ENCODE results near the gene WBP2NL. TPM values are rescaled to one million over a fixed set of nuclear protein-coding genes. Genes with fewer than 3 reads are reported as not detected.

WBP2NL gene
- total RNA-seq, 1 donor = 0.72 TPM

DNA sequence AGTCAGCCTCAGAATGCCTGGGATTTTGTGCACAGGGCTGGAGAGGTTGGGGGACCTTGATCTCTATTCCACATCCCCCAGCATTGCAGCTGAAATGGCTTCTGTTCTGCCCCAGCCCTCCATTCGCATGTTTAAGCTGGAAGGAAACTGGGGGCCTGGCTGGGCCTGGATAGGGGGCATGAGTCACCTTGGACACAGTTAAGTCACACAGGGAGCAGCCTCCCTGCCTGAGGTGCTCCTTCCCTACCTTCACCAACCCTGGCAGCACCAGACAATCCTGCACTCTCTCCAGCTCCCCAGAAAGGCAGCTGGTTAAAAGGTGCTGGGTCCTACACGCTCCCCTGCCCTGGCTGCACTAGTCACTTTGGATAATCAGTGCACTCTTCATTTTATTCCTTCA lies 45.9 kb upstream of the WBP2NL start:
- Histone ChIP-seq H3K4me1 (ENCODE audit: insufficient read depth, low read length) (no peaks in the 10 kb centered on the region), H3K4me2 (ENCODE audit: insufficient read depth, low read length) (no peak overlapping the region), H3K36me3 (ENCODE audit: insufficient read depth, low read length) (no peaks in the 10 kb centered on the region), H3K4me3 (ENCODE audit: insufficient read depth, low read length) (no peak overlapping the region), H3K9me3 (ENCODE audit: low read depth, low read length) (no peaks in the 10 kb centered on the region), H3K79me2 (ENCODE audit: insufficient read depth, low read length) (no peaks in the 10 kb centered on the region), H4K20me1 (ENCODE audit: insufficient read depth, low read length) (no peaks in the 10 kb centered on the region), H3K27ac (ENCODE audit: low read depth, low read length) (no peak overlapping the region), H3K27me3 (ENCODE audit: insufficient read depth, low read length) (no peaks in the 10 kb centered on the region), H2AFZ (ENCODE audit: low read length) (no peak overlapping the region)
- no peak for TF ChIP-seq CTCF (IDR thresholded peaks at IDR 0.05; ENCODE audit: extremely low read depth, low read depth, low read length)
- DNase-seq (ENCODE audit: insufficient read length, low spot score, missing footprints) = no peak

DNA sequence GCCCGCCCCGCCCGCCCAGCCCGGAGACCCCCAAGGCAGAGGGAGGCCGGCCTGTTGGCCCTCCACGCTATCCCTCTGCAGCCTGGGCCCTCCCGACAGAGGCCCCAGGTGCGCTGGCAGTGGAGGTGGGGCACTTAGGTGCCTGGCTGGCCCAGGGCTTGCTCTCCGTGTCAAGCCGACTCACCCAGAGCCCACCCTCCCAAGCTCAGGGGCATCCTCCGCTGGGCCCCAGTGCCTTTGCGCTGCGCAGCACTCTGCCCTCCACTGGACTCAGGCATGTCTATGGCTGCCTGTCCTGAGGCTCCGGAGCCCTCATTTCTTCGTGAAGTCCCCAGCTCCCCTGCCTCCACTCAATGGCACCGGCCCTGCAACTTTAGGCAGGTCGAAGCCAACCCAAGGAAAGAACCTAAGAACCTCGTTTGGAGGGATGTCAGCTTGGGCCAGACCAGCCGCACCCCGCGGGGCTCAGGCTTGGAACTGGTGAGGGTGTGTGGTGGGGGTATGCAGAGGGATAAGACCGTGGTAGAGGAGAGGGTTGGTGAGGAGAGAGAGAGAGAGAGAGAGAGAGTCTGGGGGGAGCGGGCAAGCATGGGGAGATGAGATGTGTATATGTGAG lies 40.5 kb upstream of the WBP2NL start:
- H3K36me3 ChIP-seq (ENCODE audit: insufficient read depth, low read length) = no peaks in the 10 kb centered on the region
- no peaks in the 10 kb centered on the region for H3K4me1 ChIP-seq (ENCODE audit: insufficient read depth, low read length)
- no peaks in the 10 kb centered on the region for H4K20me1 ChIP-seq (ENCODE audit: insufficient read depth, low read length)
- H3K27me3 ChIP-seq (ENCODE audit: insufficient read depth, low read length) = no peaks in the 10 kb centered on the region
- H3K4me3 ChIP-seq (ENCODE audit: insufficient read depth, low read length) = no peak overlapping the region
- H3K27ac ChIP-seq (ENCODE audit: low read depth, low read length) = no peak overlapping the region
- peak; percentile 44 for DNase-seq (ENCODE audit: insufficient read length, low spot score, missing footprints)
- peak overlapping the region; percentile 80 for H2AFZ ChIP-seq (ENCODE audit: low read length)
- no peaks in the 10 kb centered on the region for H3K9me3 ChIP-seq (ENCODE audit: low read depth, low read length)
- no peaks in the 10 kb centered on the region for H3K79me2 ChIP-seq (ENCODE audit: insufficient read depth, low read length)
- TF ChIP-seq CTCF (IDR thresholded peaks at IDR 0.05; ENCODE audit: extremely low read depth, low read depth, low read length) = no peak
- peak overlapping the region; percentile 68 for H3K4me2 ChIP-seq (ENCODE audit: insufficient read depth, low read length)

DNA sequence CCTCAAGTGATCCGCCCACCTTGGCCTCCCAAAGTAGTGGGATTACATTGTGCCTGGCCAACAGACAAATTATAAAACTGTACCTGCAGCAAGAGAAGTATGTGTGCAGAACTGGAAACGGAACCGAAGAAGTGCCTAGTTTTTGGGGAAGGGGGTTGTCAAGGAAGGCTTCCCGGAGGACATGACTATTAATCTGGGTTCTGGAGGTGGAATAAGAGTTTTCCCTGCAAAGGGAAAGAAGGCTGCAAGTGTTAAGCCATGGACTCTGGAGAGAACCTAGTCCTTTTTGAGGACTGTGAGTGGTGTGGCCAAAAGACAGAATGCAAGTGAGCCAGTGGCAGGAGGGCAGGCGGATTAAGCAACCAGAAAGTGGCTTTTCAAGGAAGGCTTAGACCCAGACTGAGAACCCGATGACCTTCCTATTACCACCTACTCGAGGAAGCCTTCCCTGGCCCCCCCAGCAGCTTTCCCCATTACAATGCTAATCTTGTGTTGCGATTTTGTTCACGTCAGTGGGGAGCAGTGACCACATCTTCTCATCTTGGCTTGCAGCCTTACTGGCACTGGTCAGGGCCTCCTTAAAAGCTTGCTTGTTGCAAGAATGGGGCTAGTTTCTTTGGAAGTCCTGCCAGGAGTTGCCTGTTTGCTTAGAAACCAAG lies 35.0 kb upstream of the WBP2NL start:
- H3K27ac ChIP-seq (ENCODE audit: low read depth, low read length) = no peak overlapping the region
- no peaks in the 10 kb centered on the region for H3K36me3 ChIP-seq (ENCODE audit: insufficient read depth, low read length)
- H3K27me3 ChIP-seq (ENCODE audit: insufficient read depth, low read length) = no peaks in the 10 kb centered on the region
- no peaks in the 10 kb centered on the region for H4K20me1 ChIP-seq (ENCODE audit: insufficient read depth, low read length)
- no peak overlapping the region for H3K4me2 ChIP-seq (ENCODE audit: insufficient read depth, low read length)
- no peak for TF ChIP-seq CTCF (IDR thresholded peaks at IDR 0.05; ENCODE audit: extremely low read depth, low read depth, low read length)
- peak; percentile 64 for DNase-seq (ENCODE audit: insufficient read length, low spot score, missing footprints)
- no peak overlapping the region for H3K4me3 ChIP-seq (ENCODE audit: insufficient read depth, low read length)
- H3K9me3 ChIP-seq (ENCODE audit: low read depth, low read length) = no peaks in the 10 kb centered on the region
- no peaks in the 10 kb centered on the region for H3K4me1 ChIP-seq (ENCODE audit: insufficient read depth, low read length)
- H3K79me2 ChIP-seq (ENCODE audit: insufficient read depth, low read length) = no peaks in the 10 kb centered on the region
- no peak overlapping the region for H2AFZ ChIP-seq (ENCODE audit: low read length)

DNA sequence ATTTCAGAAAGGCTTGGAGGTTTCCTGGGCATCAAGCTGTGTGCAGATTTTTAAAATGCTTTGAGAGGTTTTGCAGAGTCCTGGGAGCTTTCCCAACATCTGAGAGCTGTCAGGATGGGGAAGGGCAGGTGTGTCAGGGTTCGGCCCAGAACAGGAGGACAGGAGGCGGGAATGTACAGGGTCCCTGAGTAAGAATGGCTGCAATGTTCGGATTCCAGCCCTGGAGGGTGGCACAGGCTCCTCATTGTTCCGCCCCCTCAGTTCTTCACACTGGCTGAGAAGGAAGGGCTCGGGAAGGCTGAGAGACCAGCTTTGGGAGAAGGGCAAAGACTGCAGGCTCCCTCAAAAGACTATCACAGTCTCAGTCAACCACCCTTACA lies 34.5 kb upstream of the WBP2NL start:
- Histone ChIP-seq H3K79me2 (ENCODE audit: insufficient read depth, low read length) (no peaks in the 10 kb centered on the region), H3K4me1 (ENCODE audit: insufficient read depth, low read length) (no peaks in the 10 kb centered on the region), H3K4me2 (ENCODE audit: insufficient read depth, low read length) (no peak overlapping the region), H2AFZ (ENCODE audit: low read length) (no peak overlapping the region), H3K36me3 (ENCODE audit: insufficient read depth, low read length) (no peaks in the 10 kb centered on the region), H4K20me1 (ENCODE audit: insufficient read depth, low read length) (no peaks in the 10 kb centered on the region), H3K9me3 (ENCODE audit: low read depth, low read length) (no peaks in the 10 kb centered on the region), H3K27me3 (ENCODE audit: insufficient read depth, low read length) (no peaks in the 10 kb centered on the region), H3K27ac (ENCODE audit: low read depth, low read length) (no peak overlapping the region), H3K4me3 (ENCODE audit: insufficient read depth, low read length) (no peak overlapping the region)
- DNase-seq (ENCODE audit: insufficient read length, low spot score, missing footprints) = peak; percentile 68
- no peak for TF ChIP-seq CTCF (IDR thresholded peaks at IDR 0.05; ENCODE audit: extremely low read depth, low read depth, low read length)
